Lung (tissue), 12 donors: ENCODE data around the gene PRKCE. TPM values are rescaled to one million over a fixed set of nuclear protein-coding genes. Genes with fewer than 3 reads are reported as not detected.

Experiments
- ATAC-seq: fragments of 200-7000 bp; cut with Tn5 transposase; one replicate; pipeline ENCODE4 v1.9.1; 2020; ENCODE audit warnings: moderate number of reproducible peaks; ENCODE audit not compliant: insufficient read depth, low FRiP score
- DNase-seq, 3 donors: peaks; one replicate each; pipeline ENCODE4 v3.0.0-alpha.2; 2013 to 2017
- H3K27ac ChIP-seq, 2 donors: one replicate each; pipeline ENCODE4 v1.5.1; 2013; ENCODE audit warnings: mild to moderate bottlenecking in 2 of 2, moderate library complexity in 2 of 2, control low read depth in 1 of 2, inconsistent platforms in 1 of 2, low read depth in 1 of 2, low read length in 1 of 2
- H3K27me3 ChIP-seq, 3 donors: one replicate each; pipeline ENCODE4 v1.5.1; 2013; ENCODE audit warnings: low read length in 2 of 3; ENCODE audit not compliant: control insufficient read depth in 3 of 3, insufficient read depth in 3 of 3
- H3K36me3 ChIP-seq, 4 donors: one replicate each; pipeline ENCODE4 v1.5.1; 2013; ENCODE audit warnings: low read length in 4 of 4, mild to moderate bottlenecking in 1 of 4, moderate library complexity in 1 of 4; ENCODE audit not compliant: control insufficient read depth in 4 of 4, insufficient read depth in 4 of 4
- H3K4me1 ChIP-seq, 5 donors: one replicate each; pipeline ENCODE4 v1.5.1; 2013; ENCODE audit warnings: low read length in 5 of 5, mild to moderate bottlenecking in 2 of 5, moderate library complexity in 1 of 5; ENCODE audit not compliant: control insufficient read depth in 5 of 5, insufficient read depth in 5 of 5
- H3K4me3 ChIP-seq: one replicate; pipeline ENCODE4 v1.5.1; 2013; ENCODE audit warnings: mild to moderate bottlenecking, control low read depth, moderate library complexity
- H3K9ac ChIP-seq, 2 donors: one replicate each; pipeline ENCODE4 v1.5.1; 2013; ENCODE audit warnings: low read length in 2 of 2, control low read depth in 1 of 2; ENCODE audit not compliant: insufficient read depth in 1 of 2
- H3K9me3 ChIP-seq, 4 donors: one replicate each; pipeline ENCODE4 v1.5.1; 2013; ENCODE audit warnings: low read length in 3 of 4, mild to moderate bottlenecking in 1 of 4, moderate library complexity in 1 of 4; ENCODE audit not compliant: control insufficient read depth in 4 of 4, insufficient read depth in 3 of 4
- WGBS, 2 donors: extraction: QIAGEN DNeasy Blood & Tissue Kit; methylation state at CpG; one replicate each; pipeline ENCODE4 v1.1.7; 2013; 5-methylcytosine and 5-hydroxymethylcytosine counted together
- polyA plus RNA-seq, 2 donors: library from polyadenylated mRNA; stranded (reverse); fragments of 200-250 nt; gene quantifications; one replicate each; pipeline ENCODE4 v1.2.1, GENCODE V29; 2013
- total RNA-seq, 2 donors: library from RNA; depleted of rRNA in 1 of 2; stranded (reverse); fragments of >200 nt in 1 of 2; gene quantifications; one replicate each; pipeline ENCODE4 v1.2.1, GENCODE V29; 2014 to 2021
- TF ChIP-seq, protein P1 (sequence below): IDR thresholded peaks from 2 replicates; pipeline ENCODE4 v1.5.1; 2012; ENCODE audit warnings: mild to moderate bottlenecking; ENCODE audit errors: control extremely low read depth, extremely low read depth
- donor health status: control.
- donor health status: control.
- donor health status: Bipolar disorder and iron deficiency.
- donor health status: healthy.
- donor health status: DM: yes; HTN: yes; CAD: no.

PRKCE gene
- total and polyA plus RNA-seq, 4 donors: 12.5 to 82.2 (median 32.1) TPM

DNA sequence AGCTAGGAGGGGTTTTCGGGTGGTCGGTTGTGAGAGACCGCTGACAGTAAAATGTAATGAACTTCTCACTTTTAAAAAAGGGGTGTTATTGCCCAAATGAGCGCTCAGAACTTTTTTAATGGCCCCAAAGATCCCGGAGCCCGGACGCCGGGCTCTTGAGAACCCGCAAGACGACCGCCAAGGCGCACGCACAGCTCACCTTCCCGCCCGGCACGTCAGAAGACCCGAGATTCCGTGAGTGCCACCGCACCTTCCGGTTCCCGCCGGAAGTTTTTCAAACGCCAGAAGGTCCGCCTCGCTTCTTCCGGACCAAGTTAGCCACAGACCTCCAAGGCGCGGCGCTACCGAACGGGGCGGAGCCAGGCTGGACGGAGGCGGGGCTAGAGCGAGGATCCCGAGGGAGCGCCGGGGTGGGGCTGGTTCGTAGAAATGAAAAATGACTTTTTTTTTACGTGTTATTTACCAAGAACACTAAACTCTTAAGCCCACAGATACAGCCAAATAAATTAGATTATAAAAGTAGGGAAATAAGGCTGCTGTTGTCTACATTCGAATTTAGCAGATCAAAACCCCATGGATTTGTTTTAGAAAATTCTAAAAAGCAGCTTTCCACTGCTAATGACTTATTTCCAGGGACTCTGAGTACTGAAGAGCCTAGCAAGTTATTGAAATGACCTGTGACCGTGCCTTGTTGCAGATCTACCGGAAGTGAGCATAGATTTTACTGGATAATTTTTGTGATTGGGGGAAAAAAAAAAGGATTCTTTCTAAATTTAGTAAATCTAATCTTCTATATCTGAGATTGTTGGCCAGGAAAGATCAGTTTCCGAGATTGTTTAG lies 40.2 kb upstream of the PRKCE start, which contains the start of gene SRBD1:
SRBD1 (minus strand) TSS at position 248 of the 840 bp plus-strand sequence. CDS start 5,826 bp downstream, outside the sequence.
- TF ChIP-seq, protein P1, sequence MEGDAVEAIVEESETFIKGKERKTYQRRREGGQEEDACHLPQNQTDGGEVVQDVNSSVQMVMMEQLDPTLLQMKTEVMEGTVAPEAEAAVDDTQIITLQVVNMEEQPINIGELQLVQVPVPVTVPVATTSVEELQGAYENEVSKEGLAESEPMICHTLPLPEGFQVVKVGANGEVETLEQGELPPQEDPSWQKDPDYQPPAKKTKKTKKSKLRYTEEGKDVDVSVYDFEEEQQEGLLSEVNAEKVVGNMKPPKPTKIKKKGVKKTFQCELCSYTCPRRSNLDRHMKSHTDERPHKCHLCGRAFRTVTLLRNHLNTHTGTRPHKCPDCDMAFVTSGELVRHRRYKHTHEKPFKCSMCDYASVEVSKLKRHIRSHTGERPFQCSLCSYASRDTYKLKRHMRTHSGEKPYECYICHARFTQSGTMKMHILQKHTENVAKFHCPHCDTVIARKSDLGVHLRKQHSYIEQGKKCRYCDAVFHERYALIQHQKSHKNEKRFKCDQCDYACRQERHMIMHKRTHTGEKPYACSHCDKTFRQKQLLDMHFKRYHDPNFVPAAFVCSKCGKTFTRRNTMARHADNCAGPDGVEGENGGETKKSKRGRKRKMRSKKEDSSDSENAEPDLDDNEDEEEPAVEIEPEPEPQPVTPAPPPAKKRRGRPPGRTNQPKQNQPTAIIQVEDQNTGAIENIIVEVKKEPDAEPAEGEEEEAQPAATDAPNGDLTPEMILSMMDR: no peak
- peaks cover 3 to 19% (median 8%) of the 10 kb centered on the region in 5 donors for H3K4me1 ChIP-seq
- H3K9me3 ChIP-seq: no peaks in the 10 kb centered on the region
- no peaks in the 10 kb centered on the region for H3K36me3 ChIP-seq
- peak within 1 kb of the TSS; percentile 80 to 90 for H3K27ac ChIP-seq
- ATAC-seq (peak; percentile 98), DNase-seq (peak; percentile 94 to 97 (median 96))
- 3 to 4% methylated on average over 44 of the region's 44 CpGs for WGBS, 2 donors
- peak within 1 kb of the TSS; percentile 57 to 75 for H3K9ac ChIP-seq
- peak within 1 kb of the TSS; percentile 65 for H3K4me3 ChIP-seq
- no peaks in the 10 kb centered on the region for H3K27me3 ChIP-seq

DNA sequence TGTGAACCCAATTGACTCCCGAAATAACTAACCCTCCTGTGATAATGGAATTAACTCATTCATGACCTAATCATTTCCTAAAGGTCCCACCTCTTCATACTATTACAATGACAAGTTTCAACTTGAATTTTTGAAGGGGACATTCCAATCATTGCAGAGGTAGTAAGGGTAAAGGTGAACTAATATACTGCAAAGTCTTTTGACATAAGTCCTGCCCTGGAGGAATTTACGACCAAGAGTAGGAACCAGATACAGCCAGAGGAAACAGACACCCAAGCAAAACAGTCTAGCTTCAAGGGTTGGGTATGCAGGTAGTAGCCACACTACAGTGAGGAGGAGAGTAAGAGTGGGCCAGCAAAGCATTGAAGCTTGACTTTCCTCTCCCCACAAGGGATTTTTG lies 39.2 kb upstream of the PRKCE start:
- DNase-seq: no peak
- TF ChIP-seq, protein P1: no peak
- WGBS, 2 donors: 59 to 70% methylated on average over 2 of the region's 2 CpGs

DNA sequence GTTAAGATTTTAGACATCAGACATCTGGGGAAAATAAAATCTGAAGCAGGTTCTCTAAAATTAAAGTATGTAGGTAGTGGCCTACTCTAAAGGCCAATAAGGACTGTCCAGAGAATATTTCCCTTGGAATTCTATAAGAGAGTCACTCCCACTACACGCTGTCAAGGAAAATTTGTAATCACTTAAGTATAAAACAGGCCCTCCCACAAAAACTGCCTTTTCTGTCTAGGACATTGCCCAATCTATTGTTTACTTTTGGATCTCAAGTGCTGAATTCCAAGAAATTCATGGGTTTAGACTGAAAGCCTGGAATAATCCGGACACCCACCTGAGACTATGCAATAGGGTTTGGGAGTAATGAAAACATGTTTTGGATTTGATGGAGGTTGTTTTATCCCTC lies 38.7 kb upstream of the PRKCE start:
- no peaks in the 10 kb centered on the region for H3K36me3 ChIP-seq
- DNase-seq (peak in 2 of 3 donors; percentile 50 to 63), ATAC-seq (no peak)
- H3K9ac ChIP-seq: no peak overlapping the region
- peaks cover 3 to 19% (median 7%) of the 10 kb centered on the region in 5 donors for H3K4me1 ChIP-seq
- no peaks in the 10 kb centered on the region for H3K9me3 ChIP-seq
- no peaks in the 10 kb centered on the region for H3K27me3 ChIP-seq
- H3K27ac ChIP-seq: no peak overlapping the region
- 61 to 72% methylated on average over 2 of the region's 2 CpGs for WGBS, 2 donors
- TF ChIP-seq, protein P1: no peak
- H3K4me3 ChIP-seq: no peak overlapping the region

More for the DNA sequence above, 39.2 kb upstream of the PRKCE start:
- Histone ChIP-seq H3K9ac (no peak overlapping the region), H3K36me3 (no peaks in the 10 kb centered on the region), H3K4me3 (no peak overlapping the region), H3K9me3 (no peaks in the 10 kb centered on the region), H3K27ac (no peak overlapping the region), H3K27me3 (no peaks in the 10 kb centered on the region), H3K4me1 (peaks cover 3 to 19% (median 8%) of the 10 kb centered on the region in 5 donors)
- ATAC-seq: no peak
